Osteoblast (primary cell): ENCODE data around the gene ACTG2. TPM values are rescaled to one million over a fixed set of nuclear protein-coding genes. Genes with fewer than 3 reads are reported as not detected.

ENCODE experiments used
- DNase-seq: peaks from one replicate; pipeline ENCODE4 v3.0.0; 2011; ENCODE audit warnings: low spot score, mixed read lengths; ENCODE audit not compliant: insufficient read length; ENCODE audit errors: missing footprints
- H2AFZ ChIP-seq: 2 replicates; pipeline ENCODE4 v1.6.0; 2011; ENCODE audit warnings: mild to moderate bottlenecking, low read length
- H3K27ac ChIP-seq: 2 replicates; pipeline ENCODE4 v1.5.1; 2011; ENCODE audit warnings: mild to moderate bottlenecking, low read depth, low read length, moderate library complexity
- H3K27me3 ChIP-seq: 2 replicates; pipeline ENCODE4 v1.6.0; 2012; ENCODE audit warnings: mild to moderate bottlenecking, control low read depth, inconsistent platforms, low read length, moderate library complexity; ENCODE audit not compliant: insufficient read depth
- H3K36me3 ChIP-seq: 2 replicates; pipeline ENCODE4 v1.5.1; 2011; ENCODE audit warnings: mild to moderate bottlenecking, low read length, control low read depth, moderate library complexity; ENCODE audit not compliant: insufficient read depth
- H3K4me1 ChIP-seq: 2 replicates; pipeline ENCODE4 v1.5.1; 2011; ENCODE audit warnings: mild to moderate bottlenecking, low read length, control low read depth, moderate library complexity; ENCODE audit not compliant: insufficient read depth
- H3K4me2 ChIP-seq: 2 replicates; pipeline ENCODE4 v1.6.0; 2011; ENCODE audit warnings: mild to moderate bottlenecking, low read length; ENCODE audit not compliant: insufficient read depth
- H3K4me3 ChIP-seq: fragments of 200-600 bp; sonication (generic); 3 replicates; pipeline ENCODE4 v1.5.1; 2012; ENCODE audit warnings: mild to moderate bottlenecking, low read length, inconsistent platforms; ENCODE audit not compliant: insufficient read depth
- H3K79me2 ChIP-seq: 2 replicates; pipeline ENCODE4 v1.6.0; 2012; ENCODE audit warnings: mild to moderate bottlenecking, low read length, control low read depth, inconsistent platforms; ENCODE audit not compliant: insufficient read depth
- H3K9me3 ChIP-seq: 2 replicates; pipeline ENCODE4 v1.5.1; 2011; ENCODE audit warnings: low read depth, low read length, control low read depth
- H4K20me1 ChIP-seq: 2 replicates; pipeline ENCODE4 v1.6.0; 2012; ENCODE audit warnings: mild to moderate bottlenecking, low read length, control low read depth; ENCODE audit not compliant: insufficient read depth
- total RNA-seq: library from RNA; depleted of rRNA; stranded (reverse); fragments of >200 nt; gene quantifications from 2 replicates; pipeline ENCODE4 v1.2.3, GENCODE V29; 2012
- TF ChIP-seq, protein P1 (sequence below): IDR thresholded peaks from 2 replicates; pipeline ENCODE4 v1.5.1; 2011; ENCODE audit warnings: mild to moderate bottlenecking, low read depth, low read length, moderate library complexity; ENCODE audit errors: extremely low read depth

The ACTG2 gene
- total RNA-seq: 0.72 TPM in 1 of 2 replicates, not detected in the other

DNA sequence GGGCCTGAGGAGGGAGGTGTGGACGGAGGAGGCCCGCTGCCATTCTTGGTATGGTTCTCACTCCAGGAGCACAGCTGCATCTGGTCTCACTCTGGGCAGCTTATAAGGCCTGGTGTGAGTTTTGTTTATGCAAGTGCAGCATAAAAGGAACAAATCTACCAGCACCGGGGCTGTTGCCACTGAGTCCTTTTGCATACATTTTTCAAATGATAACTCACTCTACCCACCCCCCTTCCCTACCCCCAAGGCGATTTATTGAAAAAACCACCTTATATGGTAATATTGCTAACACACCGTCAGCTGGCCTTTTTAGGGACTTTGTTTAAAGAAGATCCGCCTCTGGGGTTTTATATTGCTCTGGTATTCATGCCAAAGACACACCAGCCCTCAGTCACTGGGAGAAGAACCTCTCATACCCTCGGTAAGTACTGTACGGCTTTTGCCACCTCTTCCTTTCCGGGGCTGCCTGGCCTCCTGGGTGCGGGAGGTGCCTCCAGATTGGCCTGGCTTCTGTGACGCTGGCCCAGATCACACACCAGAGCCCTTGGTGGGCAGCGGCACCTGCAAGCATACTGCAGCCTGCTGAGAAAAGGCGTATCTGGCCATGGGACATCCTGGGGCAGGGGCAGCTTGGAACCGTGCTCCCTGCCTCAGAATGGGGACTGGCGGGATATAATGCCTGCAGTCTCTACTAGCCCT lies at the start of gene ACTG2:
Gene ACTG2 (plus strand): TSS at position 378 of the 699 bp plus-strand sequence. CDS start 8,304 bp downstream, outside the sequence.
- Histone ChIP-seq H3K4me2 (no peak within 1 kb of the TSS), H2AFZ (no peak within 1 kb of the TSS), H3K9me3 (no peaks in the 10 kb centered on the region), H3K27ac (no peak within 1 kb of the TSS), H3K79me2 (no peaks in the 10 kb centered on the region), H4K20me1 (peaks cover 2% of the 10 kb centered on the region), H3K4me1 (peaks cover 13% of the 10 kb centered on the region), H3K36me3 (no peaks in the 10 kb centered on the region), H3K4me3 (no peak within 1 kb of the TSS), H3K27me3 (peaks cover 64% of the 10 kb centered on the region)
- TF ChIP-seq, protein P1, sequence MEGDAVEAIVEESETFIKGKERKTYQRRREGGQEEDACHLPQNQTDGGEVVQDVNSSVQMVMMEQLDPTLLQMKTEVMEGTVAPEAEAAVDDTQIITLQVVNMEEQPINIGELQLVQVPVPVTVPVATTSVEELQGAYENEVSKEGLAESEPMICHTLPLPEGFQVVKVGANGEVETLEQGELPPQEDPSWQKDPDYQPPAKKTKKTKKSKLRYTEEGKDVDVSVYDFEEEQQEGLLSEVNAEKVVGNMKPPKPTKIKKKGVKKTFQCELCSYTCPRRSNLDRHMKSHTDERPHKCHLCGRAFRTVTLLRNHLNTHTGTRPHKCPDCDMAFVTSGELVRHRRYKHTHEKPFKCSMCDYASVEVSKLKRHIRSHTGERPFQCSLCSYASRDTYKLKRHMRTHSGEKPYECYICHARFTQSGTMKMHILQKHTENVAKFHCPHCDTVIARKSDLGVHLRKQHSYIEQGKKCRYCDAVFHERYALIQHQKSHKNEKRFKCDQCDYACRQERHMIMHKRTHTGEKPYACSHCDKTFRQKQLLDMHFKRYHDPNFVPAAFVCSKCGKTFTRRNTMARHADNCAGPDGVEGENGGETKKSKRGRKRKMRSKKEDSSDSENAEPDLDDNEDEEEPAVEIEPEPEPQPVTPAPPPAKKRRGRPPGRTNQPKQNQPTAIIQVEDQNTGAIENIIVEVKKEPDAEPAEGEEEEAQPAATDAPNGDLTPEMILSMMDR: no peak
- no peak for DNase-seq

DNA sequence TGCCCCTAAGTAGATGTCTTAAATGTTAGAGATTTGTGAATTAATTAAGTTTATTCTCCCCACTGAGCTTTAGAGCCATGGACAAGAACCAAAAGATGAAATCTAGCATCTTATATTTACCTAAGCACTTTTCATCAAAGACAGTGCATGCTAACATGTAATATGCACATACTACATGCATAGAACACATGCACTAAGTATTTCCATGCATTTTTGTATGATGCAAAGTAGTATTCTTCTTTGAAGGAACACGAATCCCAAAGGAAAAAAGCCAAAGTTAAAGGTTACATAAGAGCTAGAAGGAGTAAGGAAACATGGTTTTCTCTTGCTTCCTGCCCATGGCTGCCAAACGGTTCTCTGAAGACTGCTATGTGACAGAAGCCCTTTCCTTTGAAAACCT lies 48.7 kb upstream of the ACTG2 start:
- Histone ChIP-seq H3K27ac (no peak overlapping the region), H3K4me1 (peaks cover 6% of the 10 kb centered on the region), H2AFZ (no peak overlapping the region), H3K9me3 (no peaks in the 10 kb centered on the region), H3K4me2 (no peak overlapping the region), H3K79me2 (peaks cover 19% of the 10 kb centered on the region), H3K4me3 (no peak overlapping the region), H4K20me1 (peaks cover 16% of the 10 kb centered on the region), H3K27me3 (no peaks in the 10 kb centered on the region), H3K36me3 (peaks cover 38% of the 10 kb centered on the region)
- TF ChIP-seq, protein P1: no peak
- peak; percentile 52 for DNase-seq

DNA sequence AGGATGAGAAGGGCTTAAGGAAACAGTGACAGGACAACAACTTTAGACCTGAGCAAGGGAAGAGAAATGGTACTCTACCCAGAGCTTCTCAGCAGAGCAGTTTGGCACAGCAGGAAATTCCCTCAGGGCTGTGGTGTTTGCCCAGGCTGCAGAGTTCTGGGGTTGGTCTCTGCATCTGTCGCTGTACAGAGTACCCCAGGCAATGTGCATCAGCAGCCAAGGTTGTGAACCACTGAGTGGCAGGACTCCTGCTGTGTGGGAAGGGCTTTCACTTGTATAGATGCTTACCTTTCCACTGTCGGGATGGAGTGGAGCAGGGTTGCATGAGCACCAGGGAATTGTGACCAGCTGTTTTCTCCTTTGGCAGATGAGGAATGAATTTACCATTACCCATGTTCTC lies 42.8 kb upstream of the ACTG2 start:
- Histone ChIP-seq H3K79me2 (no peaks in the 10 kb centered on the region), H3K27ac (no peak overlapping the region), H3K4me3 (no peak overlapping the region), H4K20me1 (peaks cover 3% of the 10 kb centered on the region), H3K9me3 (no peaks in the 10 kb centered on the region), H3K4me2 (no peak overlapping the region), H3K4me1 (peaks cover 5% of the 10 kb centered on the region), H2AFZ (no peak overlapping the region), H3K27me3 (no peaks in the 10 kb centered on the region), H3K36me3 (peaks cover 71% of the 10 kb centered on the region)
- no peak for DNase-seq
- TF ChIP-seq, protein P1: no peak

DNA sequence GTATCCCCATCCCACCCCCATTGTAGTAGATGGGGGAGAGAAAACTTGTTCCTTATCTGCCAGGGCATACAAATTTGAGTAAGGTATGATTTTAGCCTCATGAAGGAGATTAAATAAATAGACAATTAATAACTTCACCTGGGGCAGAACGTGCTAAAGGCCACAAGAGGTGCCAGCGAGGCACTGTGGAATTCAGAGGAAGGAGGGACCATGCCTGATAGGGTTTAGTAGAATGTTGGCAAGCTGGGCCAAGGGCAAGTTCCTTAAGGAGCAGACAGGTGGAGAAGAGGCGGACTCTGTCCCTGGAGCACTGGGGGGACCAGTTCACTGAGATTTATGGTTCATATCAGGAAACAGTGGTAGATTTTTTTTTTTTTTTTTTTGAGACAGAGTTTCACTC lies 41.5 kb upstream of the ACTG2 start:
- DNase-seq: no peak
- Histone ChIP-seq H2AFZ (no peak overlapping the region), H3K9me3 (no peaks in the 10 kb centered on the region), H3K4me2 (no peak overlapping the region), H3K27ac (no peak overlapping the region), H4K20me1 (peaks cover 3% of the 10 kb centered on the region), H3K79me2 (no peaks in the 10 kb centered on the region), H3K27me3 (no peaks in the 10 kb centered on the region), H3K4me1 (peaks cover 5% of the 10 kb centered on the region), H3K36me3 (peaks cover 58% of the 10 kb centered on the region), H3K4me3 (no peak overlapping the region)
- TF ChIP-seq, protein P1: peak; percentile 14
